Measurements from ENCODE around the gene TRMT5.

Gene TRMT5, protein sequence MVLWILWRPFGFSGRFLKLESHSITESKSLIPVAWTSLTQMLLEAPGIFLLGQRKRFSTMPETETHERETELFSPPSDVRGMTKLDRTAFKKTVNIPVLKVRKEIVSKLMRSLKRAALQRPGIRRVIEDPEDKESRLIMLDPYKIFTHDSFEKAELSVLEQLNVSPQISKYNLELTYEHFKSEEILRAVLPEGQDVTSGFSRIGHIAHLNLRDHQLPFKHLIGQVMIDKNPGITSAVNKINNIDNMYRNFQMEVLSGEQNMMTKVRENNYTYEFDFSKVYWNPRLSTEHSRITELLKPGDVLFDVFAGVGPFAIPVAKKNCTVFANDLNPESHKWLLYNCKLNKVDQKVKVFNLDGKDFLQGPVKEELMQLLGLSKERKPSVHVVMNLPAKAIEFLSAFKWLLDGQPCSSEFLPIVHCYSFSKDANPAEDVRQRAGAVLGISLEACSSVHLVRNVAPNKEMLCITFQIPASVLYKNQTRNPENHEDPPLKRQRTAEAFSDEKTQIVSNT

DNA sequence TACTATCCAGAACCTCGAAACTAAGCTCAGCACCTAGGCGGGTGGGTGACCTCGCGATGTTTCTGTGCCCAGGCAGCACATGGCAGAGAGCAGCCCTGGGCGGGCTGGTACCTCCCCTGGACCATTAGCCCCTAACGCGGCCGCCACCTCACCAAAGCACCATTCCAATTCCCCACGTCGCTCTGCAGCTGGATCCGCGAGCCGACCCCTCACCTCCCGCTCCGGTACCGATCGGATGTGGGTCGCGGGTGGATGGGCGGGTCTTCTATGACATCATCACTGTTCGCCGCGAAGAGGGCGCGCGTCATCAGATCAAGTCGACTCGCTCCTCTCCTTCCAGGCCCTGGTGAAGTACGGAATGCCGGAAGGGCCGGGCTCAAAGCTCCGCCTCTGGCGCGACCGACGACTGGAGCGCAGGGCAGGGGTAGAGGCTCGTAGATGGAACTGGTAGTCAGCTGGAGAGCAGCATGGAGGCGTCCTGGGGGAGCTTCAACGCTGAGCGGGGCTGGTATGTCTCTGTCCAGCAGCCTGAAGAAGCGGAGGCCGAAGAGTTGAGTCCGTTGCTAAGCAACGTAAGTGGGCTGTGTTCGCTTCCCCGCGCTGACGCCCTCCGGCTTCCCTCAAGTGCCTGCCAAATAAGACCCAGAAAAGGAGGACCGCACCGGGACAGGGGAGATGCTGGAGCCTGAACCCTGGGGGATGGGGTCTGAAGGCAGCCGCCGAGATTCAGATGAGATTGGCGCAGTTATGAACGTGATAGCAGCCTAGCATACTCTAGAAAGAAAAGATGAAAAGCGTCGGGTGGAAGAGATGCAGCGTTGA is at the start of gene TRMT5, which contains the start of gene SLC38A6:
Gene TRMT5, minus strand, starts transcription at position 269 of the 822 bp plus-strand sequence. Its CDS starts 106 bp downstream, at position 163.
Gene SLC38A6, plus strand, starts transcription at position 435 of the 822 bp plus-strand sequence. Its CDS starts 33 bp downstream, at position 468.
- DNase-seq: peak; percentile 98

DNA sequence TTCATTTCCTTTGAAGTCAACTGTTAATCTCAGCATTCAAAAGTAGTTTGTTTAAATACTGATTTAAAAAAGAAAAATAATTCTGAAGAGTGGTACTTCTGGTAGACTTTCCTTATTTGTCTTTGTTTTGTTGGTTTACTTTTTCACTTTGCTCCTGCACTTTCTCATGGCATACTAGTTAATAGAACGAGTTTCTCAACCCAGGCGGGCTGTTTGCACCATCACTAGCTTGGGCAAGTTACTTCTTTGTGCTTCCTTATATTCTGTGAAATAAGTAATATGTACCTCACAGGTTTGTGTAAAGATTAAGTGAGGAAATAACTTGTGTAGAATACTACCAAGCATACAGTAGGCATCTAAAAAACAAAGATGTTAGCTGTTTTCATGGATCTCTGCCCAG is 45.6 kb upstream of the TRMT5 start:
- no peak for DNase-seq

DNA sequence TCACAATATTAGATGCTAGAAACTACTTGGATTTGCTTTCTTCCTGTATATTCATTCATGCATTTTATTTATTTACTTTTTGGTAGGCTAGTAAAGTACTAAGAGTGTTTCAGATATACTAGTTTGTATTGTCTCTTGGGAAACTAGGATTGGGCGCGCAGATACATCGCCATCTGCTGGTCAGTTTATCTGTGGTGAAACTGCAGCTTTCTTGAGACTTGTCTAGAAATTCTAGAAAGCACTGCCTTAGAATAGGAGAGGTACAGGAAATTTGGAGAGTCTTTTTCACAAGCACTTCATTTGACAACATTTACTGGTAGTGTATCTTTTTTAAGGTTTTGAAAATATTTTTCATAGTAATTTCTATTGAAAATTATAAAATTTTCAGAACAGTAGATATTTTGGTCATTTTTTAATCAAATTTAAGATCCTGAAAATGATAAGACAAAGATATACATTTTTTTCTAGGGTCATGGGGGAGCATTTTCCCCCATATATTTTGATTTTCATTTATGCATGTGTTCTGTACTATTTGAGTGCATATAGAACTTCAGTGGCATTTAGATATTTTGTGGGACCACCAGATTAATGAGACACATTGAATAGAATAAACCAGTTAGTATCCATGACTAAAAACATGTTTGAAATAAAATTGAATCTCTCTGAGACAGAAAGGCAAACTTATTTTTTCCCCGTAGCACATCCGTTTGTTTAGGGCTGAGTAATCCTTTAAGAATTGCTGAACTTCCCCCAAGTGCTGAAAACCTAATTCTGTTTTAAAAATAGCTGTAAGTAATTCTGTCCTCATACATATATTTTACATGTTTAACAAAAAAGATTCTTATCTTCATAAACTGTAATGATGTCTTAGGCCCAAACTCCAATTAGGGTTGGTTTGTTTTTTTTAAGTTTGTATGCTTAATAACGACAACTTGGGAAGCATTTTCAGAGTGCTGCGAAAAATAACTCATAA is 44.7 kb upstream of the TRMT5 start:
- no peak for DNase-seq

DNA sequence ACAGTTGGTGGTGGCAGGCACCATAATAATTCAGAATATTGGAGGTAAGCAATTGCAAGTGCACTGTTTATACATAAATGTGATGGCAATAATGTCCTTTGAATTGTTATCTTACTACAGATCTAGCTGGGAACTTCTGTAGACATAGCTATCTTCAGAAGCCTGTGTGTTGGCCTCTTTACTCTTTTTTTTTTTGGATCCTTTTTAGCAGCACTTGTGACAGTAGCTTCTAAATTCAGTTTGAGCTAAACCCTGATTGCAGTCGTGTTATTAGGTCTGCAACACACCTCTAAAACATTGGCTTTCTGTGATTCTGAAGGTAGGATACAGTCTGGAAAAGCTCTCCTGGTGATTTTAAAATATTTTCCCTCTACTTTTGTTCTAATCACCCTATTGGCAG is 38.7 kb upstream of the TRMT5 start:
- DNase-seq: no peak

DNA sequence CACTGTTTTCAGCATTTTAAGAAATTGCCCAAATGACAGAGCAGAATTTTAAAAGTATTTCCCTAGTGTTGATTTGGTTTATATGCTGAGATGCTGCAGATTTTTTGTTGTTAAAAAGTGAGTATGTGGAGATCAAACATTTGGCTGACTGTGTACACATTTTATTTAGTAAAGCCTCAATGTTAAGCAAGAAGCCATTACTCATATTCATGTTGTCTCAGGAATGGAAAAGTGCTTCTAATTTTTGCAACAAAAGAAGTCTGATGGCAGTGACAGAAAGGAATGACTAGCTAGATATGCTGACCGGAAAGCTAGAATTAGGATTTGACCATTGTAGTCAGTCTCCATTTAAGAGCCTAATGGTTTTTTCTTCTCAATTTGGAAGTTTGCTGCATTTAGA is 22.7 kb upstream of the TRMT5 start:
- no peak for DNase-seq

DNA sequence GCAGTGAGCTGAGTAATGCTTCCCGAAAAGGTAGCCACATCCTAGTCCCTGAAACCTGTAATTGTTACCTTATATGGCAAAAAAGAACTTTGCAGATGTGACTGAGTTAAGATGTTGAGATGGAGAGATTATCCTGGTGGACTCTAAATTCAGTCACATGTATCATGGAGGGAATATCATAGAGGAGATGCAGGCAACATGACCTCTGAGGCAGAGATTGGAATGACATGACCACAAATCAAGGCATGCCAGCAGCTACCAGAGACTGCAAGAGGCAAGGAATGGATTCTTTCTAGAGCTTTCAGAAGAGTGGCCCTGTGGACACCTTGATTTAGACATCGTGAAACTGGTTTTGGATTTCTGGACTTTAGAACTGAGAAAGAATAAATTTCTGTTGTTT is 18.7 kb upstream of the TRMT5 start:
- no peak for DNase-seq

DNA sequence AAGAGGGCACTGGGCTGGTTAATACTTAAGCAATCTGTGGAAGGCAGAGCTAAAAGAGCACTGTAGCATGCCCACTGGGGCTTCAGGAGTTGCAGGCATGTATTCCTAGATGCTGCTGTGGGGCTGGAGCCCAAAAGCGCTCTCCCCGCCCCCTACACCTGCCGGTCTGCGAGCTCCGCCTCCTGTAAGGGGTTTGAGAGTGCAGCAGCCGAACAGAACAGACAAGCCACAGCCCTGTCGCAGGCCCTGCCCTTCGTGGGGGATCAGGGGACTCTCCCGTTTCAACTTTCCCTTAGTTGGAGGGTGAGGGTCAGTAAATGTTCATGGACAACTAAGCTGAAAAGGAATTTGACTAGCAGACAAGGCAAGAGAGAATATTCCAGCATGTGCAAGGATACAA is 17.7 kb upstream of the TRMT5 start:
- DNase-seq: no peak

DNA sequence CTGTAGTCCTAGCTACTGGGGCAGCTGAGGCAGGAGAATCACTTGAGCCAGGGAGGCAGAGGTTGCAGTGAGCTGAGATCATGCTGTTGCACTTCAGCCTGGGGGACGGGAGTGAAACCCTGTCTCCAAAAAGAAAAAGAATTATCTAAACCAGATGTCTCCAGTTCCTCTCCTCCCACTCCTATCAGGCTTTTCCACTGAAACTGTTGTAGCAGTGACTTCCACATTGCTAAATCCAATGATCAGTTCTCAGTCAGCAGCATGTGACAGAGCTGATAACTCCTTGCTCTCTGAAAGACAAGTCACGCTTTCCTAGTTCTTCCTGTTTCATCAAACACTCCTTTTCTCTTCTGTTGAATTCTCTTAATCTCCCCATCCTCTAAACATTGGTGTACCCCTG is 8.7 kb upstream of the TRMT5 start:
- no peak for DNase-seq

DNA sequence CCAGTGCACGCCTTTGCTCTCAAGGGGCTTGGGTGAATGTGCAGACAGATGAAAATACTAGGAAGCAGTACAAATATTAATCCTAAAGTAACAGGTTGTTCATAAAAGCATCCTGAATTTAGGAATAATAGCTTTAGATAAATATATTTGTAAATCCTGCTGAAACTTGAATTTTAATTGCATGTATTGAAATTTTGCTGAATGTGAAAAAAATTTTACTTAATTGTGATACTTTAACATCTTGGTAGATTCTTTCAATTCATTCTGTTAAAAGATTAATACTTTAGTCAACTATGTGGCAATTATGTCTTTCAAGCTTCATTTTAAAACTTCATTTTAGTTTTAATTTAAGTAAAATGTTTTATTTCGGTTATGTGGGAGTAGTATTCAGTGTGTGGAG is 5.6 kb upstream of the TRMT5 start:
- no peak for DNase-seq

DNA sequence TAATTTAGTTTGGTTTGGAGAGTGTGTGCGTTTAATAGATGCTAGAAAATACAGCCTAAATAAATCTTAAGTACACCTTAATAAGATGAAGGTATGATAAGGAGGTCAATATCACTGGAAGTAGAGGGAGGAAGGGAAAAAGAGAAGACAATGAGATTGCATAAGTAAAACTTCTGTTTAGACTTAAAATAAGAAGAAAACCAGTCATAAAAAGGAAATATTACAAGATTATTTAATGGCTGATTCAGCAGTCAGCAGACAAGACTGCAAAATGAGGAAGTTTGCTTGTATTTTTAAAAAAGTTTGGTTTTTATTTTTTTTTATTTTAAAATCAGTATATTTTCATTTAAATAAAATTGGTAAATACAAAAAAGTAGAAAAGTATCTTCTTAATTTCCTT is 3.3 kb upstream of the TRMT5 start:
- no peak for DNase-seq

DNA sequence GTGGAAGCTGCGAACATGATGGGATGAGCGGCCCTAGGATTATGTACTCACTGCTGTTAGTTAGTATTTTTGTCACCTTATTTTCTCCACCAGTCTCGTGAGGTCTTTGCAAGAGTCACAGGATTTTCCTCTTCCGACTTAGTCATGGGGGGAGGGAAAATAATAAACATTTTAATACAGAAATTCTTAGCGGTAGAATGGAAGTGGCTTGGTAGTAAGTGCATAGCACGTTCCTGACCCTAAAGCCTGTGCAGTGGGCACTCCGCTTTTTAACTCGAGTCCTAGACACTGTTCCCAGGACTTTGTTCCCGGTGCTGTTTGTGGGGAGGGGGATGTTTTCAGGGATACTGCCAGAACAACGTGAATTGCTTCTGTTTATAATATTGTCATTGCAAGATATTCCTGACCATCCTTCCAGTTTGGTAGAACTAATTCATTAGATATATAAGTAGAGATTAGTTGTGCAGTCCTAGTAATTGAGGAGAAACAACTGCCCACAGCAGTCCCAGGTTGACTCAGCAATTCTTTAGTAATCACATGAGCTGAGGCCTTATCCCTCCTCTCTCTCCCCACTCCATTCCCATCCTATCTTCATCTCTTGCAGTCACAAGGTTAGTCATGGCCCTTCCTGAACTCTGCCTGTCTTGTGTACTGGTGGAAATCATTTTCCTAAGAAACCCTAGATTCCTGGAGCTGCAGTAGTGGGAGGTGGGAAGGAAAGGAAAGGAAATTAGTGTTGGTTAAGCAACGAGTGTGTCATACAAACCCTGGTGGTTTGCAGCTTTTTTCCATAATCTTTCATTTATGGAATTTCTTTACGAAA is 965 bp upstream of the TRMT5 start:
- DNase-seq: no peak

DNA sequence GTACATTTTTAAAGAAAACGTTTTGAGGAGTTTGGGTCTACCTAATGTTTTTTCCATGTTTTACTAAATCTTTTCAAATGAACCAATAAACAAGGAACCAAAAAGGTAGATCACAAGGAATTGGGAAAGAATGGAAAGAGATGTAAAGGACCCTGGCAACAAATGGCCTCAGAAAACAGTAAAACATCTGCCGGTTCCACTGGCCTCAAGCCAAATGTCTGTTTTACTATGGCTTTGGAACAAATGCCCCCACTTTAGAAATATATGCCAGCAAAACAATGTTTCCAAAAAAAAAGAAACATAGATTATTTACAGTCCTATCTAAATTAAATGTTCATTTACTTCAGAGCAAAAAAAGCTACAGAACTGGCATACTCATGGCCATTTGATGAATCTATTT is 3.0 kb downstream of the TRMT5 start:
- DNase-seq: no peak

DNA sequence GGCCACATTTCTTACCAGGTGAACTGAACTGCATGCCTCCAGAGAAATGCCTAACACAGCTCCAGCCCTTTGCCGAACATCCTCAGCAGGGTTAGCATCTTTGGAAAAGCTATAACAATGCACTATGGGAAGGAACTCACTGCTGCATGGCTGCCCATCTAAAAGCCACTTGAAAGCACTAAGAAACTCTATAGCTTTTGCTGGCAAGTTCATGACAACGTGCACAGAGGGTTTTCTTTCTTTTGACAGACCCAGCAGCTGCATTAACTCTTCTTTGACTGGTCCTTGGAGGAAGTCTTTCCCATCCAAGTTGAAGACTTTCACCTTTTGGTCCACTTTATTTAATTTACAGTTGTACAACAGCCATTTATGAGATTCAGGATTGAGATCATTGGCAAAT is 5.3 kb downstream of the TRMT5 start:
- no peak for DNase-seq

DNA sequence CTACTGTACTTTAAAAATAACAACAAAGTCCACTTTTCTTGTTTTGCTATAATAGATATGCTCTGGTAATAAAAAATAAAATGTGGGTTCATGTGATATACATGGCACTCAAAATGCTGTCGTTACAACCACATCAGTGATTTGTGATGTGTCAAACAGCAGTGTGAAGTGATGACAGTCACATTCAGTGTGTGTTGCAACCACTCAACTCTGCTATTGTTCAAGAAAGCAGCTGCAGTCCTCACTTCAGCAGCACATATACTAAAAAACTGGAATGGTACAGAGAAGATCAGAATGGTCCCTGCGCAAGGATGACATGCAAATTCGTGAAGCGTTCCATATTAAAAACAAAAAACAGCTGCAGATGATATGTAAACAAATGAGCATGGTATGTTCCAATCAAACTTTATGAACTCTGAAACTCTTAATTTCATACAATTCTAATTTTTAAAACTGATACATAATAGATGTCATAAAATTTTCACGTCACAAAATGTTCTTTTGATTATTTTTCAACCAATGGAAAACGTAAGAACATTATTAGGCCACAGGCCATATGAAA is 6.7 kb downstream of the TRMT5 start:
- no peak for DNase-seq

DNA sequence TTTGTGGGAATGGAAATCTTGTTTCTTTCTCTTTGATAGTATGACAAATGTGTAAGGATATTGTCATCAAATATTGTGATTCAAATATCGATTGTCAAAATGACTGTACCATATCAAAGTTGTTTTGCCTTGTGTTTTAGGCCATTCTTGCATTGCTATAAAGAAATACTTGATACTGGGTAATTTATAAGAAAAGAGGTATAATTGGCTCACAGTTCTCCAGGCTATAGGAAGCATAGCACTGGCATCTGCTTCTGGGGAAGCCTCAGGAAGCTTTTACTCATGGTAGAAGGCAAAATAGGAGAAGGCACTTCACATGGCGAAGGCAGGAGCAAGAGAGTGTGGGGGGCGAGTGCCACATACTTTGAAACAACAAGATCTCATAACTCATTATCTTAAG is 7.8 kb downstream of the TRMT5 start:
- DNase-seq: no peak

DNA sequence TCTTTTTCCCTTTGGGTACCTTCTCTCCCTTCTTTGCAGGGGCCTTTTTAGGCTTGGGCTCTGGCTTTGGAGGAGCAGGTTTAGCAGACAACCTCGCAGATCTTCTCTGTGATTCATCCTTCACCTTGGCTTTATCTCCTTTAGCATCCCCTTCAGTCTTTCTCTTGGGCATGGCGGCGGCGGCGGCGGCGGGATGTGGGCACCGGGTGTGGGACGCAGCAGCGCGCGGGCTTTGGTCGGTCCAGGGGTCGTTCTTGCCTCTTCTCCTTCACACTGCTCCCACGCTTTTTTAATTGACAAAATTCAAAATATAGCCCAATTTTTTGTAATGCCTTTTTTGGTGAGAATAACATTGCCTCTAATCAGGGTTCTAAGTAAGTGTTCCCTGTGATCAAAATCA is 8.6 kb downstream of the TRMT5 start:
- no peak for DNase-seq

DNA sequence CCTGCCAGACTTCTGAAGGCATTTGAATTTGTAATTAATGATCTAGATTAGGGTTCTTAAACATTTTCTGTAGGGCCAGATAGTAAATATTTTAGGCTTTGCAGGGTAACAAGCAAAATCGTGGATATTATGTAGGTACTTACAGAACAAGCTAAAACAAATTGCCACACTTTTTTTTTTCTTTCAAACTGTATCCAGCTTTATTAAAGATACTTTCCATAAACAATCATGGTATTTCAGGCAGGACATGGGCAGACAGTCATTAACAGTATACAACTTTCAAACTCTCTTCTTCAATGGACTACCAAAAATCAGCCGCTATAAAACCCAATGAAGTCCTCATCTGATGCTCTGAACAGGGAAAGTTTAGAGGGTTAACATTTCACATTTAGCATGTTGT is 9.6 kb downstream of the TRMT5 start:
- no peak for DNase-seq

DNA sequence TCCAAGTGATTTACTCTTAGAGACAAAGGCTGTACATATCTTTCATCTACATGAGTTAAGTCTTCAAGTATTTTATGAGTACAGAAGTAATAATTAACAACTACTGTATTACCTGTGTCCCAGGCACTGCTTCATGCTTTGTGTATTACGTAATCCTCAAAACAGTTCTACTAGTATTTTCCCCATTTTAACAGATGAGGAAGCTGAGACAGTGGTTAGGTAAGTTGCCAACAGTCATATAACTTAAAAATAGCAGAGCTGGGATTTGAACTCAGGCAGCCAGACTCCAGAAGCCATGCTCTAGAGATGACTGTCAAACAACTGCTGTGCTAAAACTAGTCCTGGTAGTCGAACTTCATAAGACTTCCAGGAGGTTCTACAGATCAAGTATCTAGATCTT is 10.7 kb downstream of the TRMT5 start:
- no peak for DNase-seq

DNA sequence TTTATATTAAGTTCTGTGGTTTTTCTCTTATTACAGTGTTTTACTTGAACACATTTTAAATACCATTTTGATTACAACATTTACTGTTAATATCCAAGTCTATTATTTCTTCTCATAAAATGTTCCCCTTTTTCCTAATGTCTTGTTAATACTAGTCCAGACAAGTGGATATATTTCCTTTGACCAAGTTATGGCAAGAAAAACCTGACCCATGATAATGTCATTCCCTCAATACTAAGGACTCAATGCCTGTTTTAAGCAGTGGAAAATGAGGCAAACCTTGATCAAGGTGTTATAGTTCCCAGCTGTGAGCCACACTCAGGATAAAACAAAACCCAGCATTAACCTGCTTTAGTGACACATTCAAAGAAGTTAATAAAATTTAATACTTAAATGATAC is 12.2 kb downstream of the TRMT5 start:
- no peak for DNase-seq

DNA sequence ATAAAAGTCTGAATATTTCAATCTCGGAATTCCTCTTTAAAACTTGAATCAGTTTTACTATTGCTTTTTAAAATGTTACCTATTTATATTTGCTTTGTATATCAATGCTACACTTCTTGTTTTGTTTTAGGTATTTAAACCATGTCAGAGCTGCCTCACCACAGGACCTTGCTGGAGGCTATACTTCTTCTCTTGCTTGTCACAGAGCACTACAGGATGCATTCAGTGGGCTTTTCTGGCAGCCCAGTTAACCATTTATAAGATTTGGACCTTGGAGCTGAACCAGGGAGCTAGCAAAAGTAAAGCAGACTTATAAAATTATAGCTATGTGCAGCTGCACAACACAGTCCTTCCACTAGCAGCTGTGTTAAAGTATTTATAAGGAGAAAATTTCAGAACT is 12.8 kb downstream of the TRMT5 start:
- DNase-seq: no peak

DNA sequence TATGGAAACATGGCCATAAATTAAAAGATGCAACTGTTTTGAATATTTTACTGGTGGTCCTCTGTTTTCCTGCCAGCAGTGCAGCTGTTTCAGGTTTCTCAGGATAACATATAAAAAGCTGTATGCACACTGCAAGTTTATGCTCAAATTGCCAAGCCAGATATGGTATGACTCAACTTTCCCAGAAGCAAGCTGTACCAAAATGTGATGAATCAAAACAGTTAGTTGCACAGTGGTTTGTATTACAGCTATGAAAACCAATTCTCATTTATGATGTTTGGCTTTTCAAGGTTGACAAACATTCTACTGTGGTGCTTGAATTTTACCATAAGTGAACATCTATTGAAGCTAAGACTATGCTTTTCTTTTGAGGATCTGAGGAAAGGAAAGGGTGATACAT is 15.5 kb downstream of the TRMT5 start:
- no peak for DNase-seq

DNA sequence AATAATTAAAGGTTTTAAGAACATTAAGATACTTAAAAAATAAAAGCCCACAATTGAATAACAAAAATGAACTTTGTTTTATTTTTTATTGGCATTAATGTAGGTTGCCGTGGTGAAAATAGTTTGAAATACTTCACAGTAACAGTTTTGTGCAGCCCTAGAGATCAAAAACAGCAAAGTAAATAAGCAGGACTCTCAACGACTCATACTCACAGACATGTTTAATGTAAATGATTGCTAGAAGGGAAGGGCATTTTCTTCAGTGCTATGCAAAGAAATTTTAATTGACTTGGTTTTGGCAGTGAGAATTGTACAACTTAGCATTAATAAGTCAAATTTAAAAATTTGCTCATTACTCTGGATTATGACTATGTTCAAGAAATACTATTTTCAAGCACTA is 16.0 kb downstream of the TRMT5 start:
- DNase-seq: no peak
